Measurements from ENCODE around the gene LHFPL6.

The LHFPL6 gene

DNA sequence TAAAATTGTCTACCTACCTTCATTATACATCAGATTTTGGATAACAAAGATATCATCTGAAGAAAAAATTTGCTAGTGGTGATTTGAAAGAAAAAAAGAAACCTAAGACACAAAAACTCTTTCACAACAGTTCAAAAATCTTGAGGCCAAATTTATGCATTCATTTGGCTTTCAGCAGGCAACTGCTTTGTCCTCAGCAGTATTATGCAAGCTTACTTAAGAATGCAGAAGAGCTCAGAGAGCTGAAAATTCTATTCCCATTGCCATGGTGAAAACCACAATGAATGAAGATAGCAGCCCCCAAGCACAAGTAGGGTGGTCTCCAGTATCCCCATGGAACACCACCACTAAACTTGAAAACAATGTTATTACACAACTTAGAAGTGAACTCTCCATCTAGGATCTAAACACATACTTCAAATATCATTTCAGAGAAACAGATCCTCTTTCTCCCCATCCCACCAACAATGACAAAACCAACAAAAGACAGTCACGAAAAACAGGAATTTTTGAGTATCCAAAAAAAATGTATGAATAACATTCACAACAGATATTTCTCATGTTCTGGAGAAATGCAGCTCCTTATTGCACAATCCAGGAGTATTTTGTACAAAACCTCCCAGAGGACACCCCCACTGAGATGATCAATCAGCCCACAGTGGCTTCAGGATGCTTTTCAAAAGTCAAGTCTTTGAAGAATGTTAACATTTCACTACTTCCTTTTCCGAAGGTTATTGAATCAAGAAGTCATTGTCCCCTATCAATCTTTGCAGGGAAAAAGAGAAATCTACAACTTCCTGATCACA is 192.7 kb downstream of the LHFPL6 start:
- DNase-seq, result no peak

DNA sequence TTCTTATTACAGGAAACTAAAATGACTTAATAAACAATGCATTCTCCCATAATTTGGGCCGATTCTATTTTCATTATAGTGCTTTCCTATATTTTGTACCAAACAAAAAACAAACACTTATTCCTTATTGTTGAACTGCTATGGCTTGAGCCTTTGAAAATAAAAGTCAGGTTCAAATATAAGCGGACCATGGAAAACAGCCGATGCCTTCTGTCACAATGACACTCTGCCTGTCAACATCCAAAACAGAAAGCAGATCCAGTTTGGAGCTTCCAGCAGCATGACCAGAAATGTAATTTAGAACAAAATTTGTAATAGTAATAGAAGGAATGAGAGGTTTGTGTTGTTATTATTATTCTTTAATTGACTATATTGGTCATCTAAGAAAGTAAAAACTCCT is 194.5 kb downstream of the LHFPL6 start:
- no peak for DNase-seq

DNA sequence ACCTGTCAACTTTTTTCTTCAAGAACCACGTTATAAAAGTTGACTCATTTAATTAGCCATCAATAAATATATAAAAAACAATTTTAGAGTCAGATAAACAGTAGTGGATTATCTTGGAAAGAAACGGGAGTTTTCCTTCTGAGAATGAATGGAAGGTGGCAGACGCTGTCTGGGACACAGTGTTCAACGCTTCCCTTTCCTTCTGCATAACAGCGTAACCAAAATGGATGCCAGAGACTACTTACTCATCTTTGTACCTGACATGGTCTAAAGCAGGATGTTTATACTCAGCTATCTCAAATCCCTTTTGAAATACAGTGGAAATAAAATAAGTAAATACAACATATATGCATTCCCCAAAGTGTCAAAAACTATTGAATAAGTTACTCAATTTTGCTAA is 195.2 kb downstream of the LHFPL6 start:
- no peak for DNase-seq

DNA sequence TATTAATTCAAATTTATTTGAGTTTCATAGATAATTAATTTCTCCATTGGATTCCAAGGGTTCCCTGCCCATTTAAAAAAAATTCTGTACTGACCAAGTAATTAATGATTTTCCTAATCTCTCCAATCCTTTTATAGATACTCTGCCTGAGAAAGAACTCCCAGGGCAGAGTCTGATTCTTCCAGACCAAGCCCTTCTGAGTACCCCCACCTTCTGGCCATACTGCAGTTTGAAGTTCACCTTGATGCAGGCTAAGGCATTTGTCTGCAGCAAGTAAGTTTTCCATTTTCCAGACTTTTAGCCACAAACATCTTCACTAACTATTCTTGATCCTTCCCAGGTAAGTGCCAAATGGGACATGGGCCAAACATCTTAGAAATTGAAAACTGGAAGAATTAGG is 195.9 kb downstream of the LHFPL6 start:
- no peak for DNase-seq

DNA sequence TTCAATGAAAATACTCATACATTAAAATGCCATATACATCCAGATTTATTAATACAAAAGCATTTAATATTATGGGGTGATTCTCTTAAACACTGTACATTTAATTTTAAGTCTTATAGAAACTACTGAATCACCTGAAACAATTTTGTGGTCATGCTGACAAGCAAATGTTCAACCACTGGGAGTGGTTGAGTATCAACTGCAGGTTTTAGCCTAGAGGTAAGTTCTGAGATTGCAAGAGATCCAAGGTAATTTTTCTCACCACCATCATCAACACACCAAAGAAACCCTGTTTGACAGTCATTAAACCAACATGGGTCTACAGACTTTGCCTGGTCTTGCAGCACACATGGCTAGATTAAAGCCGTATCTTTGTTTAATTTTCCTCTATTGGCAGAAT is 196.3 kb downstream of the LHFPL6 start:
- DNase-seq, result no peak

DNA sequence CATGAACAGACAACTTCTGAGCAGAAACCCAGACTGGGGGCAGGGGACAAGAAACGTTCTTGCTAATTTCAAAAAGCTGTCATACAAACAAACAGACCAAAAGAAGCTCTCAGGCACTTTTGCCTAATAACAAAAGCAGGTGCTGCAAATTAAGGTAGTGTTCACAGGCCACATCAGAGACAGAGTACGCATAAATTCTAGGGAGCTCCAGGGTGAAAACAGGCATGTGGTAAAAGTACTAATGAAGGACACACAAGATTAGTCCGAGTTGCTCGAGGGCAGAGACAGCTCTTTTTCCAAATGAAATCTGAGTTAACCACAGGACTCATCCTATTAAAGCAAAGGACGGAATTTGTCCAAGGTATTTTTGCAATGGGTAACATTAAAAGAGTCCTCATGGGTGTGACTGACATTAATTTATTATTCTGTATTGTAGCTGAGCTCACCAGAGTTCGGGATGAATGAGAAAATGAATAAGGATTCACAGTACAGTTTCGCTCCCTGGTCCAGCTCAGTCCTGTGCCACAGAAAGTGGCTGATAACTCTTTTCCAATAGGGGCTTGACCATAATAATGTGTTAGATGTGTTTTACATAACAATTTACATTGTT is 197.3 kb downstream of the LHFPL6 start:
- no peak for DNase-seq

DNA sequence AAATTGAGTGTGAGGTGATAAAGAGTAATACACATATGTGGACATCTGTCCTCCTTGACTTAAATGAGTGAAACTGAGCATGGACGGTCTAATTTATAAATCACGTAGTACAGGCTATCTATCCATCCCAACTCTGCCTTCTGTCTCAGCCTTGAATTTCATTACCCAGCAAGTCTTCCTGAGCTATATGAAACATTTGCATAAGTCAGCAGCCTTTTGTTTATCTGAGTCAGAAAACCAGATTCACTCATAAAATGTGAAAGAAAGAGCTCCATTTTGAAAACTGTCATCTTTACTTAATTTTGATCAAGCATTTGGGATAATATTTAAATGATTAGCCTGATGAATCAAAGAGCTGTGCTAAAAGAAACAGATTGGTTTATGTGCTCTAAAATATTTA is 197.9 kb downstream of the LHFPL6 start:
- no peak for DNase-seq

DNA sequence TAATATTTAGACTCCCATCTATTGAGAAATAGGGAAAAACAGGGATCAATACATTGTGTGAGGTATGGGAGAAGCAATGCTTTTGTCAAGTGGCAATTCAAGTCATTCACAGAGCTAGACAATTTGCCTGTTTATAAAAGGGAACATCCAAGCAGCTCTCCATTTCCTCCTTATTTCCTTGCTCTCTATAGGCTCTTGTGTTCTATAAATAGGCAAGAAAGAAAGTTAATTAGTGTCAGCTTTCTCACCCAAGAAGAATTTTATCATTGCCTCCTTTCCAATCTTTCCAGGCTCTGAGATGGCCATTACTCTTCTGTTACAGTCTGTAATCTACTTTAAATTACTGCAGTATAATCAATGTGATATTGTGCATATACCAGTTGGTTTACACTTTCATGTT is 199.9 kb downstream of the LHFPL6 start:
- no peak for DNase-seq

DNA sequence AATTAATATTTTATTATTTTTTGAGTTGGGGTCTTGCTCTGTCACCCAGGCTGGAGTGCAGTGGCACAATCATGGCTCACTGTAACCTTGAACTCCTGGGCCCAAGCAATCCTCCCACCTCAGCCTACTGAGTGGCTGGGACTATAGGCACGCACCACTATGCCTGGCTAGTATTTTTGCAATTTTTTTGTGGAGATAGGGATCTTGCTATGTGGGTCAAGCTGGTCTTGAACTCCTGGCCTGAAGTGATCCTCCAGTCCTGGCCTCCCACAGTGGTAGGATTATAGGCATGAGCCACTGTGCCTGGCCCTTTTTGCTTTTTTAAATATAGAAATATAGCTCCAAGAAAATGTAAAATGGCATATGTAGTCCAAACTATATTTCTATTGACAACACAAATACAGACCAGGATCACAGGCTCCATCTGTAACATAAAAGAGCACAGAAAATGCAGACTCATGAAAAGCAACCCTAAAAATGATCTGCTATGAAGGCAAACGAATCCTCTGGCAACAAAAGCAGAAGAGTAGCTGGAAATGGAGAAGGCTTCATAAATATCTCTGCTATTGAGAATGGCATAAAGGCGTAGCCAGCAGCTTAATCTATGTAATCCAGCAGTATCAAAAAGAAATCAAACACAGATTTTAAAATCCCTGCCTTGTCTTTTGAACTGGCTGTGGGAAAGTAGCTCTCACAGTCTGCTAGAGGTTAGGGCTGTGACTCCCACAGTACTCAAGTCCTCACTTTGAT is 200.6 kb downstream of the LHFPL6 start:
- no peak for DNase-seq

DNA sequence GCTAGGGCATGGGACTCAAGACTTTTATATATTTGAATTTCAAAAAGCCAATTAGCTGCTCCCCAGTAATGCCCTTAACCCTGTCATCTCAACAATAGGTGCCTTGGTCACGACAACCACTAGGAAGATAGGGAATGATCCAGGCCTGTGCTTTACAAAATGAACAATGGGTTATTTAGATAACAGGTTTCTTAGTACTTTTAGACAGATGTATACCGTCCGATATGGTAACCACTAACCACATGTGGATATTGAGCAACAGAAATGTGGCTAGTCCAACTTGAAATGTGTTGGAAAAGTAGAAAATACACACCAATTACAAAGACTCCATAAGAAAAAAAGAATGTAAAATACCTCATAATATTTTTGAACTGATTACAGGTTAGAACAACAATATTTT is 201.2 kb downstream of the LHFPL6 start:
- no peak for DNase-seq

DNA sequence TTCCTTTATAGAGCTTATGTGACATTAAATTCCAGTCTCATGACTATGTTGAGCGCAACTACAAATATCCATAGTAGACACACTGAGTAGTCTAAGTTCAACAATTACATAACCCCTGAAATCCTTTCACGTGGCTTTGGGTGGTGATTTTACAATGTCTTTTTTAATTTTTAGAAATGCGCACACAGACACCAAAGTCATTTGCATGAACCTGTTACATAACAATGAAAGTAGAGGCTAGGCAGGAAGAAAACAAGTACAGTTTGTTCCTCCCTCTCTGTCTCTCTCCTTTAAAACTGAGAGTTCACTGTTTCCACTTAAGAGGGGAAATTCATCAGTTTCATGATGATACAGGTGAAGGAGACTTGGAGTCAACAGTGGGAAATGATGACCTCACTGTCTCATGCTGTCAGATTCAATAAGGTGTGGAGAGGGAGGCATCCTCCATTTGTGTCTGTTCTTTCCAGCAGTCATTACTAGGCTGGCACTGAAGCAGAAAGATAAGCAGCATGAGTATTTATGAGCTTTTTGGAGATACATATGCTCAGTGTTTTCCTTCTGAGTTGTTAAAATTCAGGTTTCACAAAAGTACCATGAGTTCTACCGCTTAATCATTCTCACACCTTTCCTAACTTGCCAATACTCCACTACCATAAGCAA is 201.8 kb downstream of the LHFPL6 start:
- DNase-seq, result no peak

DNA sequence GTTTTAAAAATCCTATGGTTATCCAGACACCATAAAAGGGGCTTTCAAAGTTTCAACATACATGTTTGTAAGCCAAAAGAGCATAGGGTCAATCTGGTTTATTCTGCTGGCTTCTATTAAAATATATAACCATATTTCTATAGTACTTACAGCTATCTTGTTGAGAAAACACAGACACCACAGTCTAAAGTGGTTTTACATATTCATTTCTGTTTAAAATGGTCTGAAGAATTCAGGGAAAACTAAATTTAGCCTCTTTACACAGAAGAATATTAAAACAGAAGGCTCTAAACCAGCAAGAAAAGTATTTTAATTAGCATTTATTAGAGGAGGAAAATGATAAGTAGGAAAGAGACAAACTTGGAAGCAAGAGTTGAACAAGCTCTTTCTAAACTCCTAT is 203.9 kb downstream of the LHFPL6 start:
- DNase-seq, result no peak

DNA sequence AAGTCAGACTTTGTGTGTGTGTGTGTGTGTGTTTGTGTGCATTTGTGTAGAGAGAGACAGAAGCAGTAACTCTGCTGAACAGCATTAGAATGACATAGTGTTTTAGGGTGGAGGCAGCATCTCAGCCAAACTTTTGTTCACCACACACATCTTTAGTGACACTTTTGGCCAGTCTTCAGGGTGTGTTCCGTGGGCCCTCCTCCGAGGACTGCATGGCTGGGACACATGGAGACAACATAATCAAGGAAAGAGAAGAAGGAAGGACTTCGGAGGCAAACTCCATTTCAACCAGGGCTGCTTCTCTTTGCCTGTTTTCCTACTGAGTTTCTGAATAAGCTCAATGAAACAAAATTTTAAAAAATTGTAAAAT is 205.1 kb downstream of the LHFPL6 start:
- no peak for DNase-seq

DNA sequence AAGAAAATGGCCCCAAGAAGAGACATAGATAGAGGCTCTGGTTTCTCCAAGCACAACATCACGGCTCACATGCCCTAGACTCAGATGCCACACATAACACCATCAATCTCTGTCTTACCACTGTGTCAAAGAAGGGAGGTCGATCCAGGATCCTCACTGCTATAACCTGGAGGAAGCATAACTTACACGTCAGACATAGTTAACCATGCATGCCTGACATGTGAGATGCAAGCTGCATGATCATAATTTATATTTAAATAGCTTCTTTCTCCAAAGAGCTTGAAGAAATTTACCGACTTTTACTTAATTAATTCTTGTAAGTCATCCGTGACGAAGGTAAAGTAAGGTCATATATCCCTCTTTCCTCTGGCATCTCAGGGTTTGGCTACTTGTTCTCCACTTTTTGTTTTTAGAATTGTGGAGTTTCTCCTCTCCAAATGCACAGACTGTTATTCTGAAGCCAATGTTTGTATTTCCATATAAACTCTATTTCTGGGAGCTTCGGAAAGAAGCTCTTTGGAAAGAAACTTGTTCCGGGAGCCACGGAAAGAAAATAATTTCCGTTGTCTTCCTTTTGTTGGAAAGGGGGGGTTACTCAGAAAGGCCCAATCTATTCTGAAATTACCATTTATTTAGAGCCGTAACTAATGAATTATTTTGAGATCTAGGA is 205.6 kb downstream of the LHFPL6 start:
- DNase-seq, result no peak

DNA sequence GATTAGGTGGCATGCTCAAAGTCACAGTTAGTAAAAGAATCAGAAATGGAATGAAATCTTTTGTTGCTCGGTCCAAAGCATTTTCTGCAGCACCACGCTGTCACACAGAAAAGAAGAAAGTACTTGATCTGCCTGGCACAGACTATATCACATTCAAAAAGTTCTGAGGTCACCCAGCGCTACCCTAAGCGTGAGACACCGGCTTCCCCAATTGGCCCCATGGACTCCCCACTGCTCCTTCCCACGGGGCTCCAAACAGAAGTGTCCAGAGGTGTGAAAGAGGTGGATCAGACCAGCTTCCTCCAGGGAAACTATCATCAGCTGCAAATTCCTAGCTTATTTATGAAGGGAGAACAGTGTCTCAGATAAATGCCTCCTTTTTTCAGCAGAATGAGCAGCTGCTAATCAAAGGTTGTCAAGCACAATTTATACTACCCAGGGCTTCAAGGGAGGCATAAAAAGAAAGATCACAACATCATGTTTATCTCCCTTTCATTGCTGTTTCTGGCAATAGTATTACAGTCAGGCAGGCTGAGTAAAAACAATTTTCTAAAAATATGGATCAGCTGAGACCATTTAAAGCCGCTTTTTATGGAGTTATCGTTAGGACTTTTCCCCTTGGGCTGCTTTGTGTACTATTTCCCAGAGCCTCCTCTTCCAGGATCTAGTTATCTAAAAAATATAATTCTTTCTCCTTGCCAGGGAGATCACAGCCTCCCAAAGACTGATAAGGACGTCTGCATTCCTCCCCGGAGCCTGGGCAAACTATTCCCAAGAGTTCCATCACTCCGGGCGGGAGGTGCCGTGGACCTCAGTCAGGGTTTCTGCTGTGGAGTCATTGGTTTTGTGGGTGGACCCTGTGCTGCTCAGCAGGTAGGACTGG is 208.0 kb downstream of the LHFPL6 start:
- no peak for DNase-seq

DNA sequence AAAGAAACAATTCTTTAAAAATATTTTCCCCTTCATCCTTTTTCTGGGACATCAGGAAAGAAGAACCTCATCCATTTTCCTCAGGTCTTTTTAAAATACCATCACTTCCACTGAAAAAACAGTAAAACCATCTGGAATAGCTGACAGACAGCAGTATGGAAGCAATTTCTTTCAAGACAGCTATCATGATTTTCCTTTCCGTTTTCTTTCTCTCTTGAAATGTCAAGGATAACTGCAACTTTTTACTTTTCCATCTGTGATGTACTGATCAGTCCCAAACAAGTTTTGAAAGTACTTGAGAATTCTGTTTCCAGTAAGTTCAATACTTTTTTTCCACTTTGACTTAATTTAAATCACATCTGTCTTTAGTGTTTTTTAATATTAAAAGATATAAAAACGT is 211.2 kb downstream of the LHFPL6 start:
- DNase-seq, result no peak

DNA sequence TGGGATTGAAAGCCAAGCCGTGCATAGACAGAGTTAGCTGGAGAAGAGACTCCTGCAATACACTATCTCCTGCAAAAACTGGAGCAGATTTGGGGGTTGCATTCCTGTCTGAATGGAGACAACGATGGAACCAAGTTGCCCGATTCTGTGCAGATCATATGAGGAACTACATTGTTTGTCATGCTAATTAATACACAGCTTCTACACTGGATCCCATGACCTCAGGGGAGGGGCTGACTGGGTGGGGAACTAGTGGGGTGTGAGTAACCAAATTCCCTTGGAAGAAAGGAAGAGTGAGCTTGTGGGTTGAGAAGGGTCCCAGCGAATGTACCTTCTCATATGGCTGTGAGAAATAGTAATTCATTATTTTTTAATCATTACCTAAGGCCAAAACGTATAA is 214.0 kb downstream of the LHFPL6 start:
- DNase-seq, result no peak

DNA sequence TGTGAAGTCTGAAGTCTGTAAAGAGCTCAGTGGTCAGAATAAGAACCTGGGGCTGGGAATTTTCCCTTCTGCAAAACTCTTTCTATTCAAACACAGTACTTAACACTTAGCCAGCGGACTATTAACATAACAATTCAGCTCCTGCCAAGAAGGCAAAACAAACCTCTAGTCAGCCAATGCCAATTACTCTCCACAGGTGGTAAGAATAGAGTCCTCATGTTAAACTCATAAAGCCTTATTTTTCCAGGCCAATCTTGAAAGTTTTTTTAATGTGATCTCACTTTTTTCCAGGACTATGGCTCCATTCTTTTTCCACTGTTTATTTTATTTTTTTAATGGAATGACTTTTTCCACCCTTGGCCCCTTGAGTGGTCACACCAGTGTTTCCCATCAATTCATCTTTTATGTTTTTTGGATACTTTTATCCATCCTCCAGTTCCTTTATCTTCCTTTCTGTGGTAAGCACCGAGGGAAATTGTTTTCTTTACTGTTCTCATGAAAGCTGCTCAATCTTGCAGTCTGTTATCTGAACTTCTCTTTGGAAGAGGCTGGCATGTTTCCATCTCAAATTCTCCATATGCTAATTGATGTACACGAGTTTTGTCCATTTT is 217.3 kb downstream of the LHFPL6 start:
- peak; percentile 28 for DNase-seq

DNA sequence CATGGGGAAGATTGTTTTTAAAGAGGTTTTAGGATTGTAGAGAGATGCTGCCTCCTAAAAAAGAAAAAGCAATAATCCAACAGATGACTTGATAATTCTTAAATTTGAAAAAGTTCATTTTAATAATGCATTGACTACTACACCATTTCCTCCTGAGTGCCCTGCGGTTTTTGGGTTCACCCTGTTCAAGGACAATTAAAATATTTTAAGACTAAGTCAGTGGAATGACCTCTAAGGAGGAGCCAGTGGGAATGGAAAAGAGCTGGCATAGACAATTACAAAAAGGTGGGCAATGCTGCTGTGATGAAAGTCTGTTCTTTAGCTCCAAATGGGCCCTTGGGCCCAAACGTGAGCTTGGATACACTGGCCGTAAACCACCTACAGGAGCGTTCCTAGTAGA is 217.8 kb downstream of the LHFPL6 start:
- DNase-seq, result no peak

DNA sequence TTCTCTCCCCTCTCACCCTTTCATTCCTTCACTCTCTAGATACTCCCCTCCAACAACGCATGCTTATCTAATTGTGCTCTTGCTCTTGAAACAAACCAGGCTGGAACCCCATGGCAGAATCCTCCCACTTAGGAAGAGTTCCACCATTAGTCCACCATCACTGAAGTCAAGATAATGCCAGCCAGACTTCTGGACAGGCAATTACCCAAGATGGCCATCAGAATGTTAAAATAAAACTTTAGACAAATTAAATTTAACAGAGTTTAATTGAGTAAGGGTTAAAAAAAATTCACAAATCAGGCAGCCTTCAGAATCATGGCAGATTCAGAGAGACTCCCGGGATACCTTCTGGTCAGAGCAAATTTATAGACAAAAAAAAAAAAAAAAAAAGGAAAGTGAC is 221.5 kb downstream of the LHFPL6 start:
- DNase-seq, result no peak
